Activated T-cell treated with anti-CD3 and anti-CD28 coated beads, Interleukin-2, amount 50 U/mL, for 72 hours (primary cell): ENCODE measurements around the gene PXK. TPM values are rescaled to one million over a fixed set of nuclear protein-coding genes. Genes with fewer than 3 reads are reported as not detected.

ENCODE experiments used
- ATAC-seq, 2 donors: fragments of 150-1000 bp; cut with Tn5 transposase; replicated peaks in 1 of 2; 2 replicates each; pipeline ENCODE4 v1.10.0; 2021; ENCODE audit warnings: moderate library complexity in 2 of 2, mild to moderate bottlenecking in 1 of 2
- DNase-seq, 2 donors: peaks; one replicate each; pipeline ENCODE4 v3.0.0; 2021 to 2022; ENCODE audit warnings: mixed read lengths in 1 of 2
- H3K27ac Mint-ChIP-seq: one replicate; pipeline ENCODE4 v1.8.0; 2022; ENCODE audit warnings: mild to moderate bottlenecking, moderate library complexity, mixed read lengths
- H3K27me3 Mint-ChIP-seq: one replicate; pipeline ENCODE4 v1.8.0; 2022; ENCODE audit warnings: low read depth, mixed read lengths
- H3K36me3 Mint-ChIP-seq, 2 donors: one replicate each; pipeline ENCODE4 v1.8.0; 2022; ENCODE audit warnings: mixed read lengths in 2 of 2, mild to moderate bottlenecking in 1 of 2; ENCODE audit not compliant: insufficient read depth in 2 of 2
- H3K4me1 Mint-ChIP-seq: one replicate; pipeline ENCODE4 v1.8.0; 2022; ENCODE audit warnings: low read depth, mixed read lengths
- H3K4me3 Mint-ChIP-seq, 2 donors: one replicate each; pipeline ENCODE4 v1.8.0; 2022; ENCODE audit warnings: mild to moderate bottlenecking in 2 of 2, mixed read lengths in 2 of 2, moderate library complexity in 2 of 2
- H3K9me3 Mint-ChIP-seq, 2 donors: one replicate each; pipeline ENCODE4 v1.8.0; 2022; ENCODE audit warnings: mixed read lengths in 2 of 2
- total RNA-seq, 2 donors: library from RNA; stranded (reverse); gene quantifications; one replicate each; pipeline ENCODE4 v1.2.3, GENCODE V29; 2022

Gene PXK
- total RNA-seq, 2 donors from 2014 or later = 76.1 to 79.0 TPM

- peaks cover 0 to 7% of the 10 kb centered on the region in 2 donors for H3K36me3 Mint-ChIP-seq
- H3K4me1 Mint-ChIP-seq = peaks cover 43% of the 10 kb centered on the region
- H3K27me3 Mint-ChIP-seq = no peaks in the 10 kb centered on the region
- ATAC-seq (no peak), DNase-seq (no peak)
- H3K4me3 Mint-ChIP-seq = no peak overlapping the region
- no peaks in the 10 kb centered on the region for H3K9me3 Mint-ChIP-seq
- H3K27ac Mint-ChIP-seq = no peak overlapping the region
Observed at GRCh38 chr3:58358808-58359207, 26.1 kb downstream of the PXK start.

GRCh38 chr3:58359621-58360020 lies 26.9 kb downstream of the PXK start:
- peaks cover 0 to 6% of the 10 kb centered on the region in 2 donors for H3K36me3 Mint-ChIP-seq
- no peak overlapping the region for H3K4me3 Mint-ChIP-seq
- ATAC-seq (no peak), DNase-seq (no peak)
- H3K4me1 Mint-ChIP-seq = peaks cover 43% of the 10 kb centered on the region
- H3K27me3 Mint-ChIP-seq = no peaks in the 10 kb centered on the region
- no peaks in the 10 kb centered on the region for H3K9me3 Mint-ChIP-seq
- no peak overlapping the region for H3K27ac Mint-ChIP-seq

GRCh38 chr3:58361866-58362265 lies 29.2 kb downstream of the PXK start:
- DNase-seq = no peak
- Mint-ChIP-seq H3K4me1 (peaks cover 48% of the 10 kb centered on the region), H3K27me3 (no peaks in the 10 kb centered on the region), H3K27ac (no peak overlapping the region), H3K36me3 (peaks cover 0 to 7% of the 10 kb centered on the region in 2 donors), H3K4me3 (no peak overlapping the region), H3K9me3 (no peaks in the 10 kb centered on the region)
- ATAC-seq = no peak

- peak overlapping the region; percentile 40 for H3K27ac Mint-ChIP-seq
- no peak overlapping the region for H3K4me3 Mint-ChIP-seq
Observed at GRCh38 chr3:58366699-58367098, 34.0 kb downstream of the PXK start.

GRCh38 chr3:58369038-58369437 lies 36.3 kb downstream of the PXK start:
- H3K27me3 Mint-ChIP-seq = no peaks in the 10 kb centered on the region
- H3K9me3 Mint-ChIP-seq = no peaks in the 10 kb centered on the region
- ATAC-seq (no peak), DNase-seq (no peak)
- no peak overlapping the region for H3K27ac Mint-ChIP-seq
- no peak overlapping the region for H3K4me3 Mint-ChIP-seq
- H3K4me1 Mint-ChIP-seq = peaks cover 29% of the 10 kb centered on the region
- H3K36me3 Mint-ChIP-seq = peaks cover 0 to 7% of the 10 kb centered on the region in 2 donors

More at GRCh38 chr3:58366699-58367098, 34.0 kb downstream of the PXK start:
- H3K4me1 Mint-ChIP-seq = peaks cover 32% of the 10 kb centered on the region
- H3K36me3 Mint-ChIP-seq = peaks cover 0 to 7% of the 10 kb centered on the region in 2 donors
- no peaks in the 10 kb centered on the region for H3K27me3 Mint-ChIP-seq
- ATAC-seq (no peak), DNase-seq (no peak)
- H3K9me3 Mint-ChIP-seq = no peaks in the 10 kb centered on the region

- no peaks in the 10 kb centered on the region for H3K9me3 Mint-ChIP-seq
- no peak overlapping the region for H3K27ac Mint-ChIP-seq
- H3K4me3 Mint-ChIP-seq = no peak overlapping the region
- peaks cover 21% of the 10 kb centered on the region for H3K4me1 Mint-ChIP-seq
- DNase-seq (no peak), ATAC-seq (no peak)
- no peaks in the 10 kb centered on the region for H3K27me3 Mint-ChIP-seq
- H3K36me3 Mint-ChIP-seq = peaks cover 0 to 7% of the 10 kb centered on the region in 2 donors
Observed at GRCh38 chr3:58369876-58370275, 37.2 kb downstream of the PXK start.

GRCh38 chr3:58370407-58370806 lies 37.7 kb downstream of the PXK start:
- no peak for DNase-seq
- H3K36me3 Mint-ChIP-seq = peaks cover 0 to 7% of the 10 kb centered on the region in 2 donors
- no peak for ATAC-seq
- H3K4me1 Mint-ChIP-seq = peaks cover 16% of the 10 kb centered on the region
- no peak overlapping the region for H3K4me3 Mint-ChIP-seq
- no peak overlapping the region for H3K27ac Mint-ChIP-seq
- no peaks in the 10 kb centered on the region for H3K9me3 Mint-ChIP-seq
- no peaks in the 10 kb centered on the region for H3K27me3 Mint-ChIP-seq

- Mint-ChIP-seq H3K27me3 (no peaks in the 10 kb centered on the region), H3K27ac (no peak overlapping the region), H3K9me3 (no peaks in the 10 kb centered on the region), H3K4me1 (peaks cover 2% of the 10 kb centered on the region), H3K4me3 (no peak overlapping the region), H3K36me3 (peaks cover 0 to 4% of the 10 kb centered on the region in 2 donors)
- DNase-seq (no peak), ATAC-seq (no peak)
Observed at GRCh38 chr3:58371754-58372153, 39.1 kb downstream of the PXK start.

GRCh38 chr3:58375254-58375653 lies 42.6 kb downstream of the PXK start:
- no peak for DNase-seq
- ATAC-seq = no peak
- H3K4me3 Mint-ChIP-seq = no peak overlapping the region
- H3K27me3 Mint-ChIP-seq = no peaks in the 10 kb centered on the region
- no peaks in the 10 kb centered on the region for H3K9me3 Mint-ChIP-seq
- no peaks in the 10 kb centered on the region for H3K4me1 Mint-ChIP-seq
- H3K27ac Mint-ChIP-seq = no peak overlapping the region
- H3K36me3 Mint-ChIP-seq = peaks cover 0 to 2% of the 10 kb centered on the region in 2 donors

GRCh38 chr3:58377168-58377567 lies 44.5 kb downstream of the PXK start:
- no peaks in the 10 kb centered on the region for H3K4me1 Mint-ChIP-seq
- H3K4me3 Mint-ChIP-seq = no peak overlapping the region
- H3K27ac Mint-ChIP-seq = no peak overlapping the region

GRCh38 chr3:58377750-58378149 lies 45.1 kb downstream of the PXK start:
- Mint-ChIP-seq H3K36me3 (peaks cover 2% of the 10 kb centered on the region in 2 donors), H3K27ac (no peak overlapping the region), H3K27me3 (no peaks in the 10 kb centered on the region), H3K9me3 (no peaks in the 10 kb centered on the region), H3K4me1 (no peaks in the 10 kb centered on the region), H3K4me3 (no peak overlapping the region)
- DNase-seq (no peak), ATAC-seq (no peak)

More at GRCh38 chr3:58377168-58377567, 44.5 kb downstream of the PXK start:
- peaks cover 2% of the 10 kb centered on the region in 2 donors for H3K36me3 Mint-ChIP-seq
- H3K27me3 Mint-ChIP-seq = no peaks in the 10 kb centered on the region
- DNase-seq = no peak
- ATAC-seq = no peak
- H3K9me3 Mint-ChIP-seq = no peaks in the 10 kb centered on the region

GRCh38 chr3:58379351-58380073 lies 46.8 kb downstream of the PXK start:
- Mint-ChIP-seq H3K9me3 (no peaks in the 10 kb centered on the region), H3K27me3 (no peaks in the 10 kb centered on the region), H3K4me3 (no peak overlapping the region), H3K4me1 (no peaks in the 10 kb centered on the region), H3K36me3 (peaks cover 2 to 4% of the 10 kb centered on the region in 2 donors), H3K27ac (peak overlapping the region; percentile 68)
- no peak for DNase-seq
- ATAC-seq = no peak

GRCh38 chr3:58383476-58383875 lies 50.8 kb downstream of the PXK start:
- Mint-ChIP-seq H3K4me3 (no peak overlapping the region), H3K27ac (no peak overlapping the region), H3K4me1 (no peaks in the 10 kb centered on the region), H3K27me3 (no peaks in the 10 kb centered on the region), H3K36me3 (peaks cover 4 to 6% of the 10 kb centered on the region in 2 donors), H3K9me3 (no peaks in the 10 kb centered on the region)
- no peak for DNase-seq
- no peak for ATAC-seq

GRCh38 chr3:58383904-58384303 lies 51.2 kb downstream of the PXK start:
- Mint-ChIP-seq H3K27ac (no peak overlapping the region), H3K9me3 (no peaks in the 10 kb centered on the region), H3K4me3 (no peak overlapping the region), H3K36me3 (peaks cover 4 to 8% of the 10 kb centered on the region in 2 donors), H3K27me3 (no peaks in the 10 kb centered on the region), H3K4me1 (no peaks in the 10 kb centered on the region)
- DNase-seq (no peak), ATAC-seq (no peak)
